Transverse colon (tissue), 3 donors: ENCODE results near the gene RHEX.

Experiments
- POLR2A ChIP-seq: fragments of 450-650 bp; IDR thresholded peaks from one replicate; pipeline ENCODE4 v1.6.1; 2016; ENCODE audit warnings: antibody characterized with exemption, mild to moderate bottlenecking, moderate library complexity
- TF ChIP-seq, protein P1 (sequence below), 5 experiments: fragments of 200-600 bp in 3 of 5; fragments of 450-650 bp in 2 of 5; sonication (generic) in 3 of 5; IDR thresholded peaks; 1 replicate in 2 of 5; 2 replicates in 3 of 5; pipeline ENCODE4 v1.5.1; 2016 to 2017; ENCODE audit warnings: antibody characterized with exemption in 5 of 5, inconsistent platforms in 3 of 5, mild to moderate bottlenecking in 2 of 5, moderate library complexity in 1 of 5

DNA sequence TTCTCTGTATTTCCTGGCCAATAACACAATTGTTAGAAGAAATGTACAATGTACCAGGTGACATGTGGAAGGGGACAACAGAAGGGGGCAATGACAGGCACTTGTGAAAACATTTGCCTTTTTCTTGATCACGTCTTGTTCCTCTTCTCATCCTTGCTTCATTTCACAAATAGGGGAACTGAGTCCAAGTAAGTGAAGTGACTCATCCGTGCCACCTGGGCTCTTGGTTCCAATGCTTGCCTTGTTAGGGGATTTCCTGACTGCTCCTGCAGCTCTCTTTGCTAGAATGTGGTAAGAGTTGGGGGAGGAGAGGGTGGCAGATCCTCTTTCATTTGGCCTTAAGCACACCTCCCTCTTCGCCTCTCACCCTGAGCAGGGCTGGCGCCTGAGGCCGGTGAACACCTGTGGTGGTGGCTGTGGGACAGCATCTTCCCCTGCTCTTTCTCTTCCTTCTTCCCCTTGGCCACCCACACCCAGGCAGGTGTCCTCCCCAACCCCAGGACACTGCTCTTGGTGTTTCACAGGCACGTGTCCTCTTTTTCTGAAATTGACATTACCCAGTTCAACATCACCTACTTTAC, 2.2 kb upstream of the RHEX start:
- no peak for TF ChIP-seq POLR2A
- TF ChIP-seq, protein P1, sequence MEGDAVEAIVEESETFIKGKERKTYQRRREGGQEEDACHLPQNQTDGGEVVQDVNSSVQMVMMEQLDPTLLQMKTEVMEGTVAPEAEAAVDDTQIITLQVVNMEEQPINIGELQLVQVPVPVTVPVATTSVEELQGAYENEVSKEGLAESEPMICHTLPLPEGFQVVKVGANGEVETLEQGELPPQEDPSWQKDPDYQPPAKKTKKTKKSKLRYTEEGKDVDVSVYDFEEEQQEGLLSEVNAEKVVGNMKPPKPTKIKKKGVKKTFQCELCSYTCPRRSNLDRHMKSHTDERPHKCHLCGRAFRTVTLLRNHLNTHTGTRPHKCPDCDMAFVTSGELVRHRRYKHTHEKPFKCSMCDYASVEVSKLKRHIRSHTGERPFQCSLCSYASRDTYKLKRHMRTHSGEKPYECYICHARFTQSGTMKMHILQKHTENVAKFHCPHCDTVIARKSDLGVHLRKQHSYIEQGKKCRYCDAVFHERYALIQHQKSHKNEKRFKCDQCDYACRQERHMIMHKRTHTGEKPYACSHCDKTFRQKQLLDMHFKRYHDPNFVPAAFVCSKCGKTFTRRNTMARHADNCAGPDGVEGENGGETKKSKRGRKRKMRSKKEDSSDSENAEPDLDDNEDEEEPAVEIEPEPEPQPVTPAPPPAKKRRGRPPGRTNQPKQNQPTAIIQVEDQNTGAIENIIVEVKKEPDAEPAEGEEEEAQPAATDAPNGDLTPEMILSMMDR (IDR thresholded peaks at IDR 0.05) = no peak
